Right ventricle myocardium superior (tissue), 1 donor: ENCODE measurements around the gene AATK. TPM values are rescaled to one million over a fixed set of nuclear protein-coding genes. Genes with fewer than 3 reads are reported as not detected.

Experiments used
- ATAC-seq: fragments of 200-7000 bp; cut with Tn5 transposase; one replicate; pipeline ENCODE4 v1.9.1; 2020; ENCODE audit warnings: mild to moderate bottlenecking; ENCODE audit not compliant: poor library complexity
- DNase-seq: peaks from one replicate; pipeline ENCODE4 v3.0.0-alpha.2; 2020
- intact Hi-C: fragments of 100-400 bp; cut with DNase I; formaldehyde crosslinking; loops from one replicate; pipeline ENCODE4 v1.11.2; 2022
- total RNA-seq: library from RNA; stranded (reverse); fragmentation: NEBNext Ultra II Directional; extraction: Animal tissue kit (Norgen Biotek cat#: 25700); gene quantifications from one replicate; pipeline ENCODE4 v1.2.1, GENCODE V29; 2021
- donor health status: DM: no; HTN: yes; CAD: no; lungs with severe emphysema.

Gene AATK
- total RNA-seq, 1 donor from 2014 or later: 5.3 TPM

- intact Hi-C loops: no loop called here
- DNase-seq: no peak
Measured at GRCh38 chr17:81113158-81113724, 52.8 kb downstream of the AATK start.

GRCh38 chr17:81112450-81112849, 53.6 kb downstream of the AATK start:
- ATAC-seq (no peak), DNase-seq (no peak)
- intact Hi-C loops: no loop called here

More at GRCh38 chr17:81113158-81113724, 52.8 kb downstream of the AATK start:
- no peak for ATAC-seq

- DNase-seq (no peak), ATAC-seq (no peak)
- intact Hi-C loops: no loop called here
Measured at GRCh38 chr17:81111066-81111465, 55.0 kb downstream of the AATK start.

GRCh38 chr17:81110488-81111040, 55.5 kb downstream of the AATK start:
- no peak for DNase-seq
- intact Hi-C loops: no loop called here
- no peak for ATAC-seq

GRCh38 chr17:81109957-81110356, 56.1 kb downstream of the AATK start:
- DNase-seq (no peak), ATAC-seq (no peak)
- intact Hi-C loops: no loop called here

GRCh38 chr17:81108220-81108619, 57.8 kb downstream of the AATK start:
- intact Hi-C loops: no loop called here
- DNase-seq (no peak), ATAC-seq (no peak)

- intact Hi-C loops: no loop called here
- ATAC-seq: no peak
- DNase-seq: no peak
Measured at GRCh38 chr17:81106716-81107115, 59.3 kb downstream of the AATK start.

GRCh38 chr17:81103379-81103778, 62.6 kb downstream of the AATK start:
- ATAC-seq (no peak), DNase-seq (no peak)
- intact Hi-C loops: no loop called here

- DNase-seq (no peak), ATAC-seq (no peak)
- intact Hi-C loops: no loop called here
Measured at GRCh38 chr17:81102869-81103268, 63.2 kb downstream of the AATK start.

- intact Hi-C loops: no loop called here
- no peak for DNase-seq
- no peak for ATAC-seq
Measured at GRCh38 chr17:81102352-81102751, 63.7 kb downstream of the AATK start.

GRCh38 chr17:81101614-81102306, 64.3 kb downstream of the AATK start:
- intact Hi-C loops: loop anchor here (2.0 kb wide), 1 partner anchor 77 kb away; no protein-coding TSS in a partner anchor
- DNase-seq (peak; percentile 91), ATAC-seq (peak; percentile 89)

- no peak for ATAC-seq
- no peak for DNase-seq
- intact Hi-C loops: loop anchor here (2.0 kb wide), 1 partner anchor 76 kb away; no protein-coding TSS in a partner anchor
Measured at GRCh38 chr17:81100668-81101067, 65.4 kb downstream of the AATK start.

GRCh38 chr17:81099888-81100287, 66.1 kb downstream of the AATK start:
- intact Hi-C loops: loop anchor here (2.0 kb wide), 2 partner anchors 69 to 75 kb away; no protein-coding TSS in a partner anchor
- DNase-seq (no peak), ATAC-seq (no peak)

GRCh38 chr17:81097943-81098308, 68.1 kb downstream of the AATK start:
- intact Hi-C loops: loop anchor here (2.0 kb wide), 1 partner anchor 67 kb away; no protein-coding TSS in a partner anchor
- no peak for ATAC-seq
- DNase-seq: peak; percentile 66

GRCh38 chr17:81097134-81097942, 68.7 kb downstream of the AATK start:
- ATAC-seq: peak; percentile 77
- intact Hi-C loops: no loop called here
- peak; percentile 89 for DNase-seq

- intact Hi-C loops: no loop called here
- ATAC-seq (no peak), DNase-seq (no peak)
Measured at GRCh38 chr17:81096741-81097133, 69.3 kb downstream of the AATK start.

- DNase-seq: no peak
- intact Hi-C loops: no loop called here
- ATAC-seq: no peak
Measured at GRCh38 chr17:81095383-81095762, 70.6 kb downstream of the AATK start.

GRCh38 chr17:81094509-81095382, 71.3 kb downstream of the AATK start:
- intact Hi-C loops: no loop called here
- DNase-seq (no peak), ATAC-seq (peak; percentile 2)
